Epithelial cell of proximal tubule (primary cell): Measurements from ENCODE around the gene NKD1. TPM values are rescaled to one million over a fixed set of nuclear protein-coding genes. Genes with fewer than 3 reads are reported as not detected.

Source experiments
- DNase-seq: peaks from one replicate; pipeline ENCODE4 v3.0.0-alpha.2; 2011; ENCODE audit warnings: low read depth
- H3K4me3 ChIP-seq: 2 replicates; pipeline ENCODE4 v1.5.1; 2011; ENCODE audit warnings: low read depth, mild to moderate bottlenecking, low read length
- CTCF ChIP-seq: conservative IDR thresholded peaks from 2 replicates; pipeline ENCODE4 v1.5.1; 2012; ENCODE audit warnings: low read depth, mild to moderate bottlenecking, low read length
- total RNA-seq: library from RNA; depleted of rRNA; stranded (reverse); fragments of >200 nt; gene quantifications from 2 replicates; pipeline ENCODE4 v1.2.3, GENCODE V29; 2015

Gene NKD1
- total RNA-seq, 1 donor from 2014 or later = not detected

GRCh38 chr16:50670476-50670875, 122.3 kb downstream of the NKD1 start:
- no peak for TF ChIP-seq CTCF
- DNase-seq = no peak
- no peak overlapping the region for H3K4me3 ChIP-seq

DNA sequence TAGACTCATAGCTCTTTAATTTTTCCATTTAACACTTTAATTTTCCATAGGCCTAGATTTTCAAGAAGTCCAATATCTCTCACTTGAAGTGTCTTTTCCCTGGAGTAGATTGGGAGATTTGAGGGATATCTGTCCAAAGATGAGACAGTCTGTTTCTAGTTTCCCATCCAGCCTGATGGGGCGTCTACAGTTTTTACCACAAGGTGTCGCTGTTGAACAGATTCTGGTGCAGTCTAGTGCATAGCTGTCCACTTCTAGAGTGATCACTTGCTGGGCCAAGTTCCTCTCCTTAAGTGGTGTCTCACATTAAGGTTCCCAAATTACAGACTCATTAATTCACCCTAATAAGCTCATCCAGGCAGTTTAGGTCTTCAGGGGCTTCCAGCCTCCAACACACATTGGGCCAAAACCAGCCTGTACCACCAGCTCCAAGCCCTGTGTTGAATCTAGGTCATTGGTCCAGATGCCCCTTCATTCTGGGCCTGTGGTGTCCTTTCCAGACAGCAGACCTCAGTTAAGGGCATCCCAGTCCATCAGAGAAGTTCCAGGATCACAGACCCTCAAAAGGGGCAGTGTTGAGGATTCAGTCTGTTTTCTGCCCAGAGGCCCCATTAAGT, 123.6 kb downstream of the NKD1 start:
- no peak for DNase-seq
- peak; percentile 67 for TF ChIP-seq CTCF
- H3K4me3 ChIP-seq = no peak overlapping the region

DNA sequence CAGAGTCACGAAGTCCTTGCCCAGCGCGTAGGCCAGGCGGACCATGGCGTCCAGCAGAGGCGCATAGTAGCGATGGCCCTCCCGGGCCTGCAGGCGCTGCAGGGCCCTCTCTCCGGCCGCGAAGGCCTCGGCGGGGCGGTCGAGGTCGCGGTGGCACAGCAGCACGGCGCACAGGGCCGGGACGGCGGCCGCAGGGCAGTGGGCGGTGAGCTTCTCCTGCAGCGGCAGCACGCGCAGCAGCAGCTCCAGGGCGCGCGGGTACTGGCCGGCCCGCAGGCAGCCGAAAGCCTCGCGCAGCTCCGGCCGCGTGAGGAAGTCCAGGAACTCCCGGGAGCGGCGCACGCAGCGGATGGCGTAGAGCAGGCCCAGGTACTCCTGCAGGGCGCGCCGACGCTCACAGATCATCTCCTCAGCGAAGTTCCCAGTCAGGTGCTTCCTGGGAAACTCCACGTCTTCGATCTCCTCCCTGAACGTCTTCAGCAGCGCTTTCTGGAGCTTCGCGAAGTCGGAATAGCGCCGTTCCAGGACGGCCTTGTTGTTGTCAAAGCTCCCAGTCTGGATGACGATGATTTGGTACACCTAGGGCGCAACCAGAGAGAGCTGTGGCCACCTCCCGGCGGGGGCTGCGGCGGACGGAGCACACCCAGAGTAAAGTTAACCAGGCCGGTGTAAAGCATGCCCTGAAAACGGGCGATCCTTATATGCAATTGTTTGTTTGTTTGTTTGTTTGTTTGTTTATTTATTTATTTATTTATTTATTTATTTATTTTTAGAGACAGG, 125.5 kb downstream of the NKD1 start:
- DNase-seq = no peak
- no peak for TF ChIP-seq CTCF
- no peak overlapping the region for H3K4me3 ChIP-seq

DNA sequence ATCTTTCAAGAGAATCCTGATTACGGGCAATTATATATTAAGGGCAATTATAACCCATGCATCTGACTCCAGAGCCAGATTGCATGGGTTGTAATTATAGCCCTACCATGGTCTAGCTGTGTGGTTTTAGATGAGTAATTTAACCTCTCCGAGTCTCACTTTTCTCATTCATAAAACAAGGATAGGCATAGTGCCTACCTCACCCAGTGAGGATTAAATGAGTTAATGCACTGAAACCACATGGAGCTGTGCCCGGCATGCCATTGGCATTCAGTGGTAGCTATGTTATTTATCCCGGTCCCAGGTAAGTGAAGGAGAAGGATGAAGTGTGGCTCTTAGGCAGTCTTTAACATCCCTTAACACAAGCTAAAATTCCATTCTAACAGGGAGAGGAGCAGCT, 126.6 kb downstream of the NKD1 start:
- no peak for TF ChIP-seq CTCF
- no peak overlapping the region for H3K4me3 ChIP-seq
- DNase-seq = no peak

- TF ChIP-seq CTCF = no peak
- no peak for DNase-seq
- H3K4me3 ChIP-seq = no peak overlapping the region
These were observed 127.8 kb downstream of the NKD1 start for GRCh38 chr16:50675686-50676610.

GRCh38 chr16:50676684-50677225, 128.6 kb downstream of the NKD1 start:
- TF ChIP-seq CTCF = no peak
- no peak for DNase-seq
- H3K4me3 ChIP-seq = no peak overlapping the region
